Gastroesophageal sphincter (tissue), 4 donors: Measurements from ENCODE around the gene GPRASP3. TPM values are rescaled to one million over a fixed set of nuclear protein-coding genes. Genes with fewer than 3 reads are reported as not detected.

Source experiments
- ATAC-seq: fragments of 150-250 bp; one replicate; pipeline ENCODE4 v1.9.1; 2016; ENCODE audit warnings: mild to moderate bottlenecking, moderate library complexity
- H3K27ac ChIP-seq, 4 donors: fragments of 200-600 bp; sonication (generic) in 3 of 4; 1 replicate in 3 of 4; 2 replicates in 1 of 4; pipeline ENCODE4 v1.5.1; 2016 to 2019
- H3K27me3 ChIP-seq: fragments of 200-600 bp; sonication (generic); one replicate; pipeline ENCODE4 v1.5.1; 2019
- H3K36me3 ChIP-seq, 2 donors: fragments of 200-600 bp; sonication (generic); one replicate each; pipeline ENCODE4 v1.5.1; 2019; ENCODE audit warnings: control low read depth in 1 of 2
- H3K4me1 ChIP-seq, 3 donors: fragments of 200-600 bp; sonication (generic); 1 replicate in 2 of 3; 2 replicates in 1 of 3; pipeline ENCODE4 v1.5.1; 2016 to 2019; ENCODE audit warnings: control low read depth in 2 of 3
- H3K4me3 ChIP-seq, 2 donors: fragments of 200-600 bp; sonication (generic); one replicate each; pipeline ENCODE4 v1.5.1; 2019; ENCODE audit warnings: mild to moderate bottlenecking in 1 of 2, moderate library complexity in 1 of 2
- H3K9me3 ChIP-seq, 3 donors: fragments of 200-600 bp; sonication (generic); one replicate each; pipeline ENCODE4 v1.5.1; 2017 to 2019; ENCODE audit warnings: control low read depth in 2 of 3
- EP300 ChIP-seq: sonication (generic); formaldehyde crosslinking; IDR thresholded peaks from one replicate; pipeline ENCODE4 v1.6.1; 2017; ENCODE audit warnings: antibody characterized with exemption, mild to moderate bottlenecking
- POLR2A ChIP-seq, 2 donors: fragments of 450-650 bp; IDR thresholded peaks; one replicate each; pipeline ENCODE4 v1.6.1; 2017; ENCODE audit warnings: antibody characterized with exemption in 2 of 2, mild to moderate bottlenecking in 2 of 2, moderate library complexity in 1 of 2
- POLR2AphosphoS5 ChIP-seq: sonication (generic); formaldehyde crosslinking; IDR thresholded peaks from one replicate; pipeline ENCODE4 v1.6.1; 2017; ENCODE audit warnings: antibody characterized with exemption
- WGBS, 2 donors: methylation state at CpG; one replicate each; pipeline ENCODE4 v1.1.5; 2018; ENCODE audit warnings: low coverage in 1 of 2; 5-methylcytosine and 5-hydroxymethylcytosine counted together
- total RNA-seq, 4 donors: library from RNA; depleted of rRNA; stranded (reverse); fragments of >200 nt; gene quantifications; one replicate each; pipeline ENCODE4 v1.1.0, GENCODE V29; 2016
- TF ChIP-seq, protein P1 (sequence below), 4 experiments: fragments of 200-600 bp in 2 of 4; fragments of 450-650 bp in 2 of 4; sonication (generic) in 1 of 4; IDR thresholded peaks; one replicate each; pipeline ENCODE4 v1.5.1; 2017 to 2019; ENCODE audit warnings: antibody characterized with exemption in 4 of 4, mild to moderate bottlenecking in 2 of 4, moderate library complexity in 2 of 4

Gene GPRASP3
- total RNA-seq, 4 donors from 2014 or later: 4.8 to 5.9 (median 5.0) TPM

DNA sequence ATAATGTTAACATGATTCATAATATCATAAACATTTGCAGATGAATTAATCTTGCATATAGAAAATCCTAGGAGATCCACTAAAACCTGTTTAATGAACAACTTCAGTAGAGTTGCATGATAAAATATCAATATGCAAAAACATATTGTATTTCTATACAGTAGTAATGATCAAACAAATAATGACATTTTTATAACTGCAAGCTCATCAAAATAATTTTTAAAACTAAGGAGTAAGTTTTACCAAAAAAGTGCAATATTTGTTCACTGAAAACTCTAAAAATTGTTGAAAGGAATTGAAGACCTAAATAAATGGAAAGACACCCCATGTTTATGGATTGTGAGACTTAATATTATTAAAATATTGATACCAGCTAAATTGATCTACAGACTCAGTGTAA is 24.2 kb upstream of the GPRASP3 start:
- Histone ChIP-seq H3K4me3 (no peak overlapping the region), H3K9me3 (peaks cover 0 to 5% (median 0%) of the 10 kb centered on the region in 3 donors), H3K36me3 (no peaks in the 10 kb centered on the region), H3K27me3 (no peaks in the 10 kb centered on the region), H3K27ac (no peak overlapping the region), H3K4me1 (no peaks in the 10 kb centered on the region)
- no peak for ATAC-seq
- TF ChIP-seq, protein P1, sequence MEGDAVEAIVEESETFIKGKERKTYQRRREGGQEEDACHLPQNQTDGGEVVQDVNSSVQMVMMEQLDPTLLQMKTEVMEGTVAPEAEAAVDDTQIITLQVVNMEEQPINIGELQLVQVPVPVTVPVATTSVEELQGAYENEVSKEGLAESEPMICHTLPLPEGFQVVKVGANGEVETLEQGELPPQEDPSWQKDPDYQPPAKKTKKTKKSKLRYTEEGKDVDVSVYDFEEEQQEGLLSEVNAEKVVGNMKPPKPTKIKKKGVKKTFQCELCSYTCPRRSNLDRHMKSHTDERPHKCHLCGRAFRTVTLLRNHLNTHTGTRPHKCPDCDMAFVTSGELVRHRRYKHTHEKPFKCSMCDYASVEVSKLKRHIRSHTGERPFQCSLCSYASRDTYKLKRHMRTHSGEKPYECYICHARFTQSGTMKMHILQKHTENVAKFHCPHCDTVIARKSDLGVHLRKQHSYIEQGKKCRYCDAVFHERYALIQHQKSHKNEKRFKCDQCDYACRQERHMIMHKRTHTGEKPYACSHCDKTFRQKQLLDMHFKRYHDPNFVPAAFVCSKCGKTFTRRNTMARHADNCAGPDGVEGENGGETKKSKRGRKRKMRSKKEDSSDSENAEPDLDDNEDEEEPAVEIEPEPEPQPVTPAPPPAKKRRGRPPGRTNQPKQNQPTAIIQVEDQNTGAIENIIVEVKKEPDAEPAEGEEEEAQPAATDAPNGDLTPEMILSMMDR (IDR thresholded peaks at IDR 0.05): no peak
- no peak for TF ChIP-seq POLR2AphosphoS5
- TF ChIP-seq EP300: no peak
- TF ChIP-seq POLR2A (IDR thresholded peaks at IDR 0.05): no peak

DNA sequence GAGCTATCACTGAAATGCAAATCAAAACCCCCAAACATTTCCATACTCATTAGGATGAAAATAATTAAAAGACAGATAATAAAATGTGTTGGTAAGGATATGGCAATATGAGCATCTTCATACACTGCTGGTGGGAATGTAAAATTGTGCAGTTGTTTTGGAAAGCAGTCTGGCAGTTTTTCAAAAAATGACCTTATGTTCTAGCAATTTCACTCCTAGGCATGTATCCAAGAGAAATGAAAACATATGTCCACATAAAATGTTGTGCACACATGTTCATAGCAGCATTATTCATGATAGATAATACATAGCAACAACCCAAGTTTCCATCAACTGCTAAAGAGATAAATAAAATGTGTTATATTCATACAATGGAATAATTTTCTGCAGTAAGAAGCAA is 23.0 kb upstream of the GPRASP3 start:
- H3K4me3 ChIP-seq: no peak overlapping the region

DNA sequence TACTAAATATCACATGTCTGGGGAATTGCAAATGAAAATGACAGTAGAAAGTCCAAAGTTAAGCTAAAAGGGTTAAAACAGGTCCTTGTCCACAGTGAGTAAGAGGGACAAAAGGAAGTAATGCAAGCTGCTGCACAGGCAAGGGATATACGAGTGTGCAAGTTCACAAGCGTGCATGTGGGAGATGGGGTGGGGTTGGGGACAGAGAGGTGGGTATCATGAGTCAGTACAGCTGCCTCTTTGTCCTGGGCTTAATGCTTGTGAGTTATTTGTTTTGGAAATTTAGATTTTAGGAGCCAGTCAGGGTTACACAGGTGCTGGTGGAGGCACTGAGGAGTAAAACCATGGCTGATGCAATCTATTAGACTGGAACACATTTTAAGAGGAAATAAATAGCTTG is 11.6 kb upstream of the GPRASP3 start:
- Histone ChIP-seq H3K4me1 (peaks cover 0 to 7% (median 0%) of the 10 kb centered on the region in 3 donors), H3K27me3 (no peaks in the 10 kb centered on the region), H3K9me3 (no peaks in the 10 kb centered on the region), H3K36me3 (no peaks in the 10 kb centered on the region), H3K4me3 (no peak overlapping the region), H3K27ac (no peak overlapping the region)
- 21 to 44% methylated on average over 1 to 2 of the region's 2 CpGs for WGBS, 2 donors
- ATAC-seq: no peak
- TF ChIP-seq POLR2A (IDR thresholded peaks at IDR 0.05) (no peak), EP300 (no peak), POLR2AphosphoS5 (no peak)
- TF ChIP-seq, protein P1 (IDR thresholded peaks at IDR 0.05): no peak

More for the DNA sequence above, 23.0 kb upstream of the GPRASP3 start:
- Histone ChIP-seq H3K36me3 (no peaks in the 10 kb centered on the region), H3K9me3 (no peaks in the 10 kb centered on the region), H3K4me1 (no peaks in the 10 kb centered on the region), H3K27ac (no peak overlapping the region), H3K27me3 (no peaks in the 10 kb centered on the region)
- no peak for ATAC-seq
- TF ChIP-seq POLR2A (IDR thresholded peaks at IDR 0.05) (no peak), EP300 (no peak), POLR2AphosphoS5 (no peak)
- TF ChIP-seq, protein P1 (IDR thresholded peaks at IDR 0.05): no peak

DNA sequence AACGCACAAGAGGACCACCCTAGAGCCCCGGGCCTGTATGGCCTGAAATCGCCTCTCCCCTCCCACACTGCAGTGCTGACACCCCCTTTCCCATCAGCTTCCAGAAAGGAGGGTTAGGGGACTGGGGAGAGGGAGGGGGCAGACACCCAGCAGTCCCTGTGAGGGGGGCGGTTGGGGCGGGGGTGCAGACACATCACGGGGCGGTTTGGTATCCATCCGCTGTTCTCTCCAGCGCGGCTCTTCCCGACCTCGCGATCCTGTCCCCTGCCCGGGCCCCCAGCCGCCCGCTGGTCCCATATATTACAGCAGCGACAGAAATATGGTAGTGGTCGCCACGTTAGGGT is 8.7 kb upstream of the GPRASP3 start:
- no peak for ATAC-seq

More for the DNA sequence above, 8.7 kb upstream of the GPRASP3 start:
- 7% methylated on average over 3 of the region's 19 CpGs; no CpG with 5 or more reads in 1 of the 2 donors for WGBS, 2 donors
- Histone ChIP-seq H3K27me3 (no peaks in the 10 kb centered on the region), H3K9me3 (no peaks in the 10 kb centered on the region), H3K4me3 (peak overlapping the region; percentile 65 to 69), H3K36me3 (no peaks in the 10 kb centered on the region), H3K4me1 (peaks cover 0 to 7% (median 0%) of the 10 kb centered on the region in 3 donors), H3K27ac (peak overlapping the region in 1 of 4 donors; percentile 84)
- TF ChIP-seq, protein P1 (IDR thresholded peaks at IDR 0.05): no peak
- no peak for TF ChIP-seq EP300
- no peak for TF ChIP-seq POLR2AphosphoS5
- TF ChIP-seq POLR2A (IDR thresholded peaks at IDR 0.05): no peak
